Loucy (cell line): ENCODE data around the gene MC1R.

ENCODE experiments used
- H2AFZ ChIP-seq: fragments of 200-600 bp; sonication (generic); 2 replicates; pipeline ENCODE4 v1.6.0; 2016; ENCODE audit warnings: antibody characterized with exemption, mild to moderate bottlenecking, low read length, moderate library complexity
- H3F3A ChIP-seq: fragments of 200-600 bp; 2 replicates; pipeline ENCODE4 v1.6.0; 2016; ENCODE audit warnings: antibody characterized with exemption, low read depth, mild to moderate bottlenecking
- H3K27me3 ChIP-seq: fragments of 200-600 bp; sonication (generic); 2 replicates; pipeline ENCODE4 v1.6.1; 2014; ENCODE audit warnings: low read length, mild to moderate bottlenecking; ENCODE audit not compliant: insufficient read depth, poor library complexity, severe bottlenecking
- H3K36me3 ChIP-seq: fragments of 200-600 bp; sonication (generic); 2 replicates; pipeline ENCODE4 v1.6.1; 2016; ENCODE audit warnings: low read length; ENCODE audit not compliant: insufficient read depth
- H3K4me1 ChIP-seq: fragments of 200-600 bp; sonication (generic); 2 replicates; pipeline ENCODE4 v1.5.1; 2014; ENCODE audit warnings: low read length, mild to moderate bottlenecking; ENCODE audit not compliant: insufficient read depth, poor library complexity, severe bottlenecking
- H3K4me2 ChIP-seq: fragments of 200-600 bp; sonication (generic); 2 replicates; pipeline ENCODE4 v1.6.0; 2014; ENCODE audit warnings: antibody characterized with exemption, low read length, low read depth, mild to moderate bottlenecking; ENCODE audit not compliant: poor library complexity, severe bottlenecking
- H3K4me3 ChIP-seq: fragments of 200-600 bp; sonication (generic); 2 replicates; pipeline ENCODE4 v1.5.1; 2014; ENCODE audit warnings: low read length, mild to moderate bottlenecking, mixed read lengths; ENCODE audit not compliant: poor library complexity, severe bottlenecking
- H3K79me2 ChIP-seq: fragments of 200-600 bp; sonication (generic); 2 replicates; pipeline ENCODE4 v1.6.1; 2014; ENCODE audit warnings: low read length; ENCODE audit not compliant: insufficient read depth
- H3K9ac ChIP-seq: fragments of 200-600 bp; sonication (generic); 2 replicates; pipeline ENCODE4 v1.6.0; 2014; ENCODE audit warnings: mild to moderate bottlenecking, low read depth, low read length, moderate library complexity; ENCODE audit not compliant: poor library complexity, severe bottlenecking
- H3K9me2 ChIP-seq: fragments of 200-600 bp; sonication (generic); replicated peaks from 2 replicates; pipeline ENCODE4 v1.6.1; 2016; ENCODE audit warnings: low read depth, low read length, mixed read lengths
- H3K9me3 ChIP-seq: fragments of 200-600 bp; sonication (generic); 2 replicates; pipeline ENCODE4 v1.6.1; 2014; ENCODE audit warnings: mild to moderate bottlenecking, antibody characterized with exemption, low read length, low read depth; ENCODE audit not compliant: insufficient read depth
- H4K20me1 ChIP-seq: fragments of 200-600 bp; sonication (generic); 2 replicates; pipeline ENCODE4 v1.6.0; 2014; ENCODE audit warnings: antibody characterized with exemption, low read length, mild to moderate bottlenecking; ENCODE audit not compliant: insufficient read depth, poor library complexity, severe bottlenecking
- EZH2phosphoT487 ChIP-seq: fragments of 200-600 bp; IDR thresholded peaks from 2 replicates; pipeline ENCODE4 v1.6.1; 2018; ENCODE audit warnings: antibody characterized with exemption, mild to moderate bottlenecking, moderate library complexity, borderline replicate concordance
- TF ChIP-seq, protein P1 (sequence below): fragments of 200-600 bp; sonication (generic); conservative IDR thresholded peaks from 2 replicates; pipeline ENCODE4 v1.5.1; 2014; ENCODE audit warnings: mild to moderate bottlenecking, antibody characterized with exemption, low read length

MC1R gene

GRCh38 chr16:89890886-89891657 is 27.6 kb upstream of the MC1R start:
- Histone ChIP-seq H4K20me1 (no peaks in the 10 kb centered on the region), H3K9ac (no peak overlapping the region), H3K36me3 (peaks cover 18% of the 10 kb centered on the region; the same call in 1 of the 2 replicates)

GRCh38 chr16:89892055-89892630 is 26.5 kb upstream of the MC1R start:
- Histone ChIP-seq H3K36me3 (peaks cover 13% of the 10 kb centered on the region; the same call in 1 of the 2 replicates), H4K20me1 (no peaks in the 10 kb centered on the region), H3K4me2 (no peak overlapping the region), H3K9ac (no peak overlapping the region), H3K4me1 (no peaks in the 10 kb centered on the region), H2AFZ (no peak overlapping the region), H3K79me2 (no peaks in the 10 kb centered on the region), H3K9me3 (no peaks in the 10 kb centered on the region), H3K4me3 (no peak overlapping the region), H3F3A (no peaks in the 10 kb centered on the region), H3K9me2 (no peaks in the 10 kb centered on the region), H3K27me3 (no peaks in the 10 kb centered on the region)
- TF ChIP-seq EZH2phosphoT487, result no peak
- TF ChIP-seq, protein P1, sequence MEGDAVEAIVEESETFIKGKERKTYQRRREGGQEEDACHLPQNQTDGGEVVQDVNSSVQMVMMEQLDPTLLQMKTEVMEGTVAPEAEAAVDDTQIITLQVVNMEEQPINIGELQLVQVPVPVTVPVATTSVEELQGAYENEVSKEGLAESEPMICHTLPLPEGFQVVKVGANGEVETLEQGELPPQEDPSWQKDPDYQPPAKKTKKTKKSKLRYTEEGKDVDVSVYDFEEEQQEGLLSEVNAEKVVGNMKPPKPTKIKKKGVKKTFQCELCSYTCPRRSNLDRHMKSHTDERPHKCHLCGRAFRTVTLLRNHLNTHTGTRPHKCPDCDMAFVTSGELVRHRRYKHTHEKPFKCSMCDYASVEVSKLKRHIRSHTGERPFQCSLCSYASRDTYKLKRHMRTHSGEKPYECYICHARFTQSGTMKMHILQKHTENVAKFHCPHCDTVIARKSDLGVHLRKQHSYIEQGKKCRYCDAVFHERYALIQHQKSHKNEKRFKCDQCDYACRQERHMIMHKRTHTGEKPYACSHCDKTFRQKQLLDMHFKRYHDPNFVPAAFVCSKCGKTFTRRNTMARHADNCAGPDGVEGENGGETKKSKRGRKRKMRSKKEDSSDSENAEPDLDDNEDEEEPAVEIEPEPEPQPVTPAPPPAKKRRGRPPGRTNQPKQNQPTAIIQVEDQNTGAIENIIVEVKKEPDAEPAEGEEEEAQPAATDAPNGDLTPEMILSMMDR, result no peak

More at GRCh38 chr16:89890886-89891657, 27.6 kb upstream of the MC1R start:
- Histone ChIP-seq H3K27me3 (no peaks in the 10 kb centered on the region), H3K9me2 (no peaks in the 10 kb centered on the region), H2AFZ (no peak overlapping the region), H3K4me3 (no peak overlapping the region), H3K4me2 (no peak overlapping the region), H3F3A (no peaks in the 10 kb centered on the region), H3K79me2 (no peaks in the 10 kb centered on the region), H3K4me1 (no peaks in the 10 kb centered on the region), H3K9me3 (no peaks in the 10 kb centered on the region)
- TF ChIP-seq, protein P1, result no peak
- TF ChIP-seq EZH2phosphoT487, result no peak

- no peak for TF ChIP-seq EZH2phosphoT487
- TF ChIP-seq, protein P1, result no peak
- no peaks in the 10 kb centered on the region for H3K9me2 ChIP-seq
- no peak overlapping the region for H3K9ac ChIP-seq
- no peaks in the 10 kb centered on the region for H3K79me2 ChIP-seq
- H3K4me1 ChIP-seq, result no peaks in the 10 kb centered on the region
- H3K4me3 ChIP-seq, result no peak overlapping the region
- no peaks in the 10 kb centered on the region for H3K9me3 ChIP-seq
- H3K27me3 ChIP-seq, result no peaks in the 10 kb centered on the region
- no peaks in the 10 kb centered on the region for H4K20me1 ChIP-seq
- no peak overlapping the region for H2AFZ ChIP-seq
- H3K36me3 ChIP-seq, result peaks cover 9% of the 10 kb centered on the region; the same call in 1 of the 2 replicates
- H3F3A ChIP-seq, result no peaks in the 10 kb centered on the region
- H3K4me2 ChIP-seq, result no peak overlapping the region
These were observed 26.0 kb upstream of the MC1R start for GRCh38 chr16:89892635-89893034.
